ENCODE measurements around the gene PDX1. TPM values are rescaled to one million over a fixed set of nuclear protein-coding genes. Genes with fewer than 3 reads are reported as not detected.

Gene PDX1
- total and polyA plus RNA-seq, 10 donors: not detected

DNA sequence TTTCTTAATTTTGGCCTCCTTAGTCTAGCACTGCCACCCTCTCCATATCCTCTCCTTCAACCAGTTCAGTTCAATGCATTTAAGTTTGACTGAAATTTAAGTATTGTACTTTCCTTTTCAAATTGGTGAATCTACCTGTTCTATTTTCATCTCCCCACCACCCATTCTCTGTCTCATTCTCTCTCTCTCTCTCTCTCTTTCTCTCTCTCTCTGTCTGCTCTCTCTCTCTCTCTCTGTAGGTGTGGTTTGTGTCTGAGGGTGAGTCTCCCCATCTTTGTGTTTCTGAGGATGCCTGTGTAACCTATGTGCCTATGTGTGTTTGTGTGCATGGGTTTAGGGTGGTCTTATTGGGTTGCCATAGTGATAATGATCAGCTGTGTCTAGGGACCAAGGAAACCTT lies 10.1 kb downstream of the PDX1 start:
- no peaks in the 10 kb centered on the region for H3K9me3 ChIP-seq

DNA sequence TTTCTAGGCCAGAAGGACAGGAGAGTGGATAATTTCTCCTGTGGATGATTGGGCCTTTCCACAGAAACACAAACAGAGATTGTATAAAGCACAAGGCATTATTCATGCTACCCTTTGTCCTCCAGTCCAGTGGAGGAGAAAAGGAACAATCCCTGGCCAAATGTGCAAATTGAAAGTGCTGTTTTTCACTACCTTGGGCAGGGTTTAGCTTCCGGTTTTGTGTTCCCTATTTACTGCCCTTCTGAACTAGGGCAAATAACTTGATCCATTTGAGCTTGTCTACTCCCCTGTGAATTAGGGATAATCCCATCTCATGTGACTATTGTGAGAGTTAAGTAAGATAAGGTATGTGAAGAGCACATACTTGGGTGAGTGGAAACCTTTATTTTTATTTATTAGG lies 13.3 kb downstream of the PDX1 start:
- Histone ChIP-seq H3K27ac (no peak overlapping the region), H3K9me3 (peaks cover 0 to 6% (median 0%) of the 10 kb centered on the region in 8 donors), H3K36me3 (no peaks in the 10 kb centered on the region), H3K4me1 (peaks cover 0 to 13% (median 10%) of the 10 kb centered on the region in 6 donors), H3K27me3 (replicated peaks in 1 of 7) (peaks cover 6 to 70% (median 47%) of the 10 kb centered on the region in 7 donors), H3K4me3 (no peak overlapping the region)
- intact Hi-C loops (cut with DNase I; ENCODE audit: low total_unique reads): no loop called here
- 45 to 71% (median 67%) methylated on average over 1 of the region's 1 CpG for WGBS, 5 donors
- TF ChIP-seq, protein P1, sequence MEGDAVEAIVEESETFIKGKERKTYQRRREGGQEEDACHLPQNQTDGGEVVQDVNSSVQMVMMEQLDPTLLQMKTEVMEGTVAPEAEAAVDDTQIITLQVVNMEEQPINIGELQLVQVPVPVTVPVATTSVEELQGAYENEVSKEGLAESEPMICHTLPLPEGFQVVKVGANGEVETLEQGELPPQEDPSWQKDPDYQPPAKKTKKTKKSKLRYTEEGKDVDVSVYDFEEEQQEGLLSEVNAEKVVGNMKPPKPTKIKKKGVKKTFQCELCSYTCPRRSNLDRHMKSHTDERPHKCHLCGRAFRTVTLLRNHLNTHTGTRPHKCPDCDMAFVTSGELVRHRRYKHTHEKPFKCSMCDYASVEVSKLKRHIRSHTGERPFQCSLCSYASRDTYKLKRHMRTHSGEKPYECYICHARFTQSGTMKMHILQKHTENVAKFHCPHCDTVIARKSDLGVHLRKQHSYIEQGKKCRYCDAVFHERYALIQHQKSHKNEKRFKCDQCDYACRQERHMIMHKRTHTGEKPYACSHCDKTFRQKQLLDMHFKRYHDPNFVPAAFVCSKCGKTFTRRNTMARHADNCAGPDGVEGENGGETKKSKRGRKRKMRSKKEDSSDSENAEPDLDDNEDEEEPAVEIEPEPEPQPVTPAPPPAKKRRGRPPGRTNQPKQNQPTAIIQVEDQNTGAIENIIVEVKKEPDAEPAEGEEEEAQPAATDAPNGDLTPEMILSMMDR (IDR thresholded peaks at IDR 0.05 in 8 of 11, conservative IDR thresholded peaks at IDR 0.05 in 3 of 11): no peak
- no peak for TF ChIP-seq POLR2A (IDR thresholded peaks at IDR 0.05)
- no peak for TF ChIP-seq POLR2AphosphoS5 (IDR thresholded peaks at IDR 0.05)
- no peak for DNase-seq

More for the DNA sequence above, 10.1 kb downstream of the PDX1 start:
- TF ChIP-seq, protein P1 (IDR thresholded peaks at IDR 0.05 in 8 of 11, conservative IDR thresholded peaks at IDR 0.05 in 3 of 11): no peak
- TF ChIP-seq POLR2A (IDR thresholded peaks at IDR 0.05): no peak
- TF ChIP-seq POLR2AphosphoS5 (IDR thresholded peaks at IDR 0.05): no peak
- H3K4me3 ChIP-seq: no peak overlapping the region
- H3K27ac ChIP-seq: no peak overlapping the region
- no peak for DNase-seq
- H3K4me1 ChIP-seq: peaks cover 4 to 32% (median 25%) of the 10 kb centered on the region in 6 donors
- intact Hi-C loops (cut with DNase I; ENCODE audit: low total_unique reads): no loop called here
- peaks cover 11 to 92% (median 78%) of the 10 kb centered on the region in 7 donors for H3K27me3 ChIP-seq (replicated peaks in 1 of 7)
- H3K36me3 ChIP-seq: no peaks in the 10 kb centered on the region

DNA sequence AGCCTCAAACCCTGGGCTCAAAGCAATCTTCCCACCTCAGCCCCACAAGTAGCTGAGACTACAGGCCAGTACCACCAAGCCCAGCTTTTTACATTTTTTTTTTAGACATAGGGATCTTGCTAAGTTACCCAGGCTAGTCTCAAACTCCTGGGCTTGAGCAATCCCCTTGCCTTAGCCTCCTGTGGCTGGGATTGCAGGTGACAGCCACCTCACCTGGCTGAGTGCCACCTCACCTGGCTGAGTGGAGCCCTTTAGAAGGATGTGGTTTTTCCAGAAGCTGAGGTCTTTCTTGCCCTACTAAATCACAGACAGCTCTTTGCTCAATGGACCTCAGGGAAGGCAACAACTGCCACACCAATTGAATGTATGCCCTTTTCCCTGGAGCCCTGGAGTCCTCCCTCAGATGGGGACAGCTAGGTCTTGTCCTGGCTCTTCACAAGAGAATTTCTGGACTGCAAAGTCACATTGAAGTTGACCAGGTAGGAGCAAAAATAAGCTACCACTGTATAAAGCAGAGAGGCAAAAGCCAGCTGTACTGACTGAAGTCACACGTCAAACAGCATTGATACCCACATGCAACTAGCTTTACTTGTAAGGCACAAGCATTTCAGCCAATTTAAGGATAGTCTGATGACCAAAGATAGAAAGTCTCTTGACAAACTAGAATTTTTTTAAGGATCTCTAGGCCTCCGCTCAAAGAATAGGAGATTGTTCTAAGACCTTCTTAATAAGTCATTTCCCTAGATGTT lies 14.0 kb downstream of the PDX1 start:
- Histone ChIP-seq H3K4me3 (no peak overlapping the region), H3K9me3 (peaks cover 0 to 6% (median 0%) of the 10 kb centered on the region in 8 donors), H3K4me1 (peaks cover 0 to 7% (median 4%) of the 10 kb centered on the region in 6 donors), H3K36me3 (no peaks in the 10 kb centered on the region), H3K27ac (no peak overlapping the region), H3K27me3 (replicated peaks in 1 of 7) (peaks cover 0 to 63% (median 40%) of the 10 kb centered on the region in 7 donors)
- WGBS, 5 donors: 79 to 93% (median 85%) methylated on average over 2 of the region's 2 CpGs
- TF ChIP-seq, protein P1 (IDR thresholded peaks at IDR 0.05 in 8 of 11, conservative IDR thresholded peaks at IDR 0.05 in 3 of 11): no peak
- TF ChIP-seq POLR2AphosphoS5 (IDR thresholded peaks at IDR 0.05) (no peak), POLR2A (IDR thresholded peaks at IDR 0.05) (no peak)
- intact Hi-C loops (cut with DNase I; ENCODE audit: low total_unique reads): no loop called here
- DNase-seq: no peak

DNA sequence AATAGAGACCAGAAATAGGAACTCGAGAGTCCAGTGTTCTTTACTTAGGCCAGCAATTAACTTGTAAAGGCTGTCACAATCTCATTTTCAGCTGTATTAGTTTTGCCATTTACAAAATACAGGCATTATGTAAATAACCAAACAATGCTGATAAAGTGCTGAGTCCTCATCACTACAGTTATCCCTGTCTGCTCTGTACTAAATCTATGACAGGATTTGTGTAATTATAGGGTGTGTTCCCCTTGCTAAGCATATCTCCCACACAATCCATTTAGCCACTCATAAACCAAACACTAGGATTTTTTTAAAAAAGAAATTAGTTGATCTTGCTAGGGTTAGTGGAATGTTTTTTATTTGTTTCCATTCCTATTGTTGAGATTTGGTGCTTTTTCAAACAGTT lies 23.2 kb downstream of the PDX1 start:
- intact Hi-C loops (cut with DNase I; ENCODE audit: low total_unique reads): no loop called here
- no peak overlapping the region for H3K4me3 ChIP-seq
- peaks cover 0 to 23% (median 19%) of the 10 kb centered on the region in 8 donors for H3K9me3 ChIP-seq
- H3K4me1 ChIP-seq: no peaks in the 10 kb centered on the region
- 82 to 89% (median 87%) methylated on average over 1 of the region's 1 CpG for WGBS, 5 donors
- H3K27ac ChIP-seq: no peak overlapping the region
- TF ChIP-seq POLR2AphosphoS5 (IDR thresholded peaks at IDR 0.05) (no peak), POLR2A (IDR thresholded peaks at IDR 0.05) (no peak)
- TF ChIP-seq, protein P1 (IDR thresholded peaks at IDR 0.05 in 8 of 11, conservative IDR thresholded peaks at IDR 0.05 in 3 of 11): no peak
- H3K27me3 ChIP-seq (replicated peaks in 1 of 7): peaks cover 0 to 12% (median 0%) of the 10 kb centered on the region in 7 donors
- DNase-seq: no peak
- H3K36me3 ChIP-seq: no peaks in the 10 kb centered on the region

Measured in spleen (tissue), 11 donors.